Liver (tissue), 9 donors: ENCODE measurements around the gene SLAIN1. TPM values are rescaled to one million over a fixed set of nuclear protein-coding genes. Genes with fewer than 3 reads are reported as not detected.

Experiments used
- DNase-seq: peaks from one replicate; pipeline ENCODE4 v3.0.0-alpha.2; 2017; ENCODE audit warnings: low spot score
- H3K27ac ChIP-seq, 2 donors: one replicate each; pipeline ENCODE4 v1.7.0; 2013; ENCODE audit warnings: inconsistent platforms in 2 of 2, low read length in 2 of 2, control low read depth in 1 of 2, low read depth in 1 of 2, mild to moderate bottlenecking in 1 of 2
- H3K27me3 ChIP-seq, 4 donors: one replicate each; pipeline versions ENCODE4 v1.6.1 to v1.7.0; 2013; ENCODE audit warnings: low read length in 3 of 4, inconsistent platforms in 1 of 4, mild to moderate bottlenecking in 1 of 4, moderate library complexity in 1 of 4; ENCODE audit not compliant: control insufficient read depth in 4 of 4, insufficient read depth in 4 of 4
- H3K36me3 ChIP-seq, 4 donors: one replicate each; pipeline versions ENCODE4 v1.6.1 to v1.7.0; 2013; ENCODE audit warnings: low read length in 3 of 4, mild to moderate bottlenecking in 3 of 4, low read depth in 1 of 4, moderate library complexity in 1 of 4; ENCODE audit not compliant: control insufficient read depth in 4 of 4, insufficient read depth in 3 of 4
- H3K4me1 ChIP-seq, 4 donors: one replicate each; pipeline versions ENCODE4 v1.6.1 to v1.7.0; 2013; ENCODE audit warnings: low read length in 3 of 4, mild to moderate bottlenecking in 3 of 4, moderate library complexity in 1 of 4; ENCODE audit not compliant: control insufficient read depth in 4 of 4, insufficient read depth in 4 of 4
- H3K4me3 ChIP-seq, 3 donors: one replicate each; pipeline versions ENCODE4 v1.6.1 to v1.7.0; 2013; ENCODE audit warnings: low read length in 3 of 3, control low read depth in 1 of 3, low read depth in 1 of 3, mild to moderate bottlenecking in 1 of 3
- H3K9ac ChIP-seq, 2 donors: one replicate each; pipeline ENCODE4 v1.7.0; 2013; ENCODE audit warnings: low read length in 2 of 2, mild to moderate bottlenecking in 2 of 2, moderate library complexity in 2 of 2, control low read depth in 1 of 2, low read depth in 1 of 2
- H3K9me3 ChIP-seq, 4 donors: one replicate each; pipeline versions ENCODE4 v1.6.1 to v1.7.0; 2013; ENCODE audit warnings: low read length in 3 of 4; ENCODE audit not compliant: control insufficient read depth in 4 of 4
- EGR1 ChIP-seq, 2 donors: IDR thresholded peaks; 2 replicates each; pipeline ENCODE4 v1.6.1; 2016 to 2018; ENCODE audit warnings: antibody characterized with exemption in 2 of 2, low read depth in 2 of 2
- FOXA1 ChIP-seq: IDR thresholded peaks from 2 replicates; pipeline ENCODE4 v1.6.1; 2016; ENCODE audit warnings: antibody characterized with exemption
- GABPA ChIP-seq, 2 donors: IDR thresholded peaks in 1 of 2; conservative IDR thresholded peaks in 1 of 2; 2 replicates each; pipeline ENCODE4 v1.6.1; 2016; ENCODE audit warnings: antibody characterized with exemption in 2 of 2, mild to moderate bottlenecking in 1 of 2, moderate library complexity in 1 of 2
- HNF4A ChIP-seq, 2 donors: conservative IDR thresholded peaks; 2 replicates each; pipeline ENCODE4 v1.6.1; 2016; ENCODE audit warnings: antibody characterized with exemption in 2 of 2, mild to moderate bottlenecking in 2 of 2
- HNF4G ChIP-seq: IDR thresholded peaks from 2 replicates; pipeline ENCODE4 v1.6.1; 2016; ENCODE audit warnings: antibody characterized with exemption
- JUND ChIP-seq, 2 donors: IDR thresholded peaks; 2 replicates each; pipeline ENCODE4 v1.6.1; 2016; ENCODE audit warnings: antibody characterized with exemption in 2 of 2
- NR2F2 ChIP-seq: IDR thresholded peaks from 2 replicates; pipeline ENCODE4 v1.6.1; 2016; ENCODE audit warnings: antibody characterized with exemption
- RAD21 ChIP-seq, 2 donors: IDR thresholded peaks; 2 replicates each; pipeline ENCODE4 v1.6.1; 2016; ENCODE audit warnings: antibody characterized with exemption in 2 of 2, mild to moderate bottlenecking in 2 of 2
- RXRA ChIP-seq, 2 donors: IDR thresholded peaks; 2 replicates each; pipeline ENCODE4 v1.6.1; 2017 to 2018; ENCODE audit warnings: antibody characterized with exemption in 2 of 2, mild to moderate bottlenecking in 1 of 2
- SP1 ChIP-seq: IDR thresholded peaks from 2 replicates; pipeline ENCODE4 v1.6.1; 2018; ENCODE audit warnings: antibody characterized with exemption, mild to moderate bottlenecking
- YY1 ChIP-seq: IDR thresholded peaks from 2 replicates; pipeline ENCODE4 v1.6.1; 2016; ENCODE audit warnings: antibody characterized with exemption, mild to moderate bottlenecking
- WGBS: extraction: QIAGEN DNeasy Blood & Tissue Kit; methylation state at CpG from one replicate; pipeline ENCODE4 v1.1.7; 2013; 5-methylcytosine and 5-hydroxymethylcytosine counted together
- polyA plus RNA-seq, 2 donors: library from polyadenylated mRNA; stranded (reverse) in 1 of 2; unstranded in 1 of 2; fragments of 200-250 nt in 1 of 2; fragments of >200 nt in 1 of 2; fragmentation: Nextera tagmentation in 1 of 2; extraction: Ambion mirVana in 1 of 2; gene quantifications; one replicate each; pipeline versions ENCODE4 v1.2.1 to v1.2.3, GENCODE V29; 2013 to 2015
- total RNA-seq, 2 donors: library from RNA; depleted of rRNA; stranded (reverse); fragments of >200 nt; gene quantifications; one replicate each; pipeline ENCODE4 v1.2.3, GENCODE V29; 2014
- TF ChIP-seq, protein P1 (sequence below): IDR thresholded peaks from 2 replicates; pipeline ENCODE4 v1.6.1; 2016; ENCODE audit warnings: antibody characterized with exemption
- TF ChIP-seq, protein P2 (sequence below): IDR thresholded peaks from 2 replicates; pipeline ENCODE4 v1.6.1; 2016; ENCODE audit warnings: antibody characterized with exemption
- TF ChIP-seq, protein P3 (sequence below): IDR thresholded peaks from 2 replicates; pipeline ENCODE4 v1.6.1; 2016; ENCODE audit warnings: antibody characterized with exemption, mild to moderate bottlenecking
- TF ChIP-seq, protein P4 (sequence below): IDR thresholded peaks from 2 replicates; pipeline ENCODE4 v1.6.1; 2016; ENCODE audit warnings: antibody characterized with exemption
- TF ChIP-seq, protein P5 (sequence below): fragments of 150-350 bp; IDR thresholded peaks from 2 replicates; pipeline ENCODE4 v1.5.1; 2017; ENCODE audit warnings: improper control_type of control experiment, low read depth, low read length; ENCODE audit not compliant: missing input control
- donor health status: healthy.
- donor health status: healthy.
- donor health status: healthy.
- donor health status: healthy.
- donor health status: healthy.

SLAIN1 gene
- total and polyA plus RNA-seq, 4 donors: 1.9 to 7.9 (median 7.1) TPM

DNA sequence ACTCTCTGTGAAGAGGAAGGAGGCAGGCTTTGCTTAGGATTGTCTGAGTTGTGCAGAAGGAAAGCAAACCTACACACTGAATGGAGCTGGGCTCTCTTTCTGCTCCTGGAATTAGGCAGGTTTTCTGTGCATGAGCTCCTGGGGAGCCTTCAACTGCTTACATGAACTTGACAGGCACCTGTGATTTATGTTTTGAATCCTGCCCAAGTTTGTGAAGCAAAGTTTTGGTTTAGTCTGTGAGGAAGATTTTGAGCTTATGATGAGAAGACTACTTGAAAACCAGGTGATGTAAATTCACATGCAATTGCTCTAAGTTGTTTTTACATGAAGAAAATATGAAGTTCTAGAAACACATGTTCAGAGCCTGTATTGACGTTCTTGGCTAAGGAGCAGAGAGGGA, 109.0 kb downstream of the SLAIN1 start:
- no peak overlapping the region for H3K4me3 ChIP-seq
- no peaks in the 10 kb centered on the region for H3K36me3 ChIP-seq
- no peaks in the 10 kb centered on the region for H3K9me3 ChIP-seq
- no peak overlapping the region for H3K27ac ChIP-seq
- TF ChIP-seq EGR1 (IDR thresholded peaks at IDR 0.05; ENCODE audit: low read depth in 2 of 2) (no peak), HNF4G (no peak), YY1 (no peak), FOXA1 (no peak), GABPA (IDR thresholded peaks at IDR 0.05 in 1 of 2, conservative IDR thresholded peaks at IDR 0.05 in 1 of 2) (no peak), NR2F2 (no peak), HNF4A (conservative IDR thresholded peaks at IDR 0.05) (no peak), RAD21 (IDR thresholded peaks at IDR 0.05) (no peak), RXRA (IDR thresholded peaks at IDR 0.05) (no peak), SP1 (no peak), JUND (IDR thresholded peaks at IDR 0.05) (no peak)
- TF ChIP-seq, protein P1, sequence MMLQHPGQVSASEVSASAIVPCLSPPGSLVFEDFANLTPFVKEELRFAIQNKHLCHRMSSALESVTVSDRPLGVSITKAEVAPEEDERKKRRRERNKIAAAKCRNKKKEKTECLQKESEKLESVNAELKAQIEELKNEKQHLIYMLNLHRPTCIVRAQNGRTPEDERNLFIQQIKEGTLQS: no peak
- TF ChIP-seq, protein P2, sequence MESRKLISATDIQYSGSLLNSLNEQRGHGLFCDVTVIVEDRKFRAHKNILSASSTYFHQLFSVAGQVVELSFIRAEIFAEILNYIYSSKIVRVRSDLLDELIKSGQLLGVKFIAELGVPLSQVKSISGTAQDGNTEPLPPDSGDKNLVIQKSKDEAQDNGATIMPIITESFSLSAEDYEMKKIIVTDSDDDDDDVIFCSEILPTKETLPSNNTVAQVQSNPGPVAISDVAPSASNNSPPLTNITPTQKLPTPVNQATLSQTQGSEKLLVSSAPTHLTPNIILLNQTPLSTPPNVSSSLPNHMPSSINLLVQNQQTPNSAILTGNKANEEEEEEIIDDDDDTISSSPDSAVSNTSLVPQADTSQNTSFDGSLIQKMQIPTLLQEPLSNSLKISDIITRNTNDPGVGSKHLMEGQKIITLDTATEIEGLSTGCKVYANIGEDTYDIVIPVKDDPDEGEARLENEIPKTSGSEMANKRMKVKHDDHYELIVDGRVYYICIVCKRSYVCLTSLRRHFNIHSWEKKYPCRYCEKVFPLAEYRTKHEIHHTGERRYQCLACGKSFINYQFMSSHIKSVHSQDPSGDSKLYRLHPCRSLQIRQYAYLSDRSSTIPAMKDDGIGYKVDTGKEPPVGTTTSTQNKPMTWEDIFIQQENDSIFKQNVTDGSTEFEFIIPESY: no peak
- TF ChIP-seq, protein P3, sequence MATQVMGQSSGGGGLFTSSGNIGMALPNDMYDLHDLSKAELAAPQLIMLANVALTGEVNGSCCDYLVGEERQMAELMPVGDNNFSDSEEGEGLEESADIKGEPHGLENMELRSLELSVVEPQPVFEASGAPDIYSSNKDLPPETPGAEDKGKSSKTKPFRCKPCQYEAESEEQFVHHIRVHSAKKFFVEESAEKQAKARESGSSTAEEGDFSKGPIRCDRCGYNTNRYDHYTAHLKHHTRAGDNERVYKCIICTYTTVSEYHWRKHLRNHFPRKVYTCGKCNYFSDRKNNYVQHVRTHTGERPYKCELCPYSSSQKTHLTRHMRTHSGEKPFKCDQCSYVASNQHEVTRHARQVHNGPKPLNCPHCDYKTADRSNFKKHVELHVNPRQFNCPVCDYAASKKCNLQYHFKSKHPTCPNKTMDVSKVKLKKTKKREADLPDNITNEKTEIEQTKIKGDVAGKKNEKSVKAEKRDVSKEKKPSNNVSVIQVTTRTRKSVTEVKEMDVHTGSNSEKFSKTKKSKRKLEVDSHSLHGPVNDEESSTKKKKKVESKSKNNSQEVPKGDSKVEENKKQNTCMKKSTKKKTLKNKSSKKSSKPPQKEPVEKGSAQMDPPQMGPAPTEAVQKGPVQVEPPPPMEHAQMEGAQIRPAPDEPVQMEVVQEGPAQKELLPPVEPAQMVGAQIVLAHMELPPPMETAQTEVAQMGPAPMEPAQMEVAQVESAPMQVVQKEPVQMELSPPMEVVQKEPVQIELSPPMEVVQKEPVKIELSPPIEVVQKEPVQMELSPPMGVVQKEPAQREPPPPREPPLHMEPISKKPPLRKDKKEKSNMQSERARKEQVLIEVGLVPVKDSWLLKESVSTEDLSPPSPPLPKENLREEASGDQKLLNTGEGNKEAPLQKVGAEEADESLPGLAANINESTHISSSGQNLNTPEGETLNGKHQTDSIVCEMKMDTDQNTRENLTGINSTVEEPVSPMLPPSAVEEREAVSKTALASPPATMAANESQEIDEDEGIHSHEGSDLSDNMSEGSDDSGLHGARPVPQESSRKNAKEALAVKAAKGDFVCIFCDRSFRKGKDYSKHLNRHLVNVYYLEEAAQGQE: no peak
- TF ChIP-seq, protein P4, sequence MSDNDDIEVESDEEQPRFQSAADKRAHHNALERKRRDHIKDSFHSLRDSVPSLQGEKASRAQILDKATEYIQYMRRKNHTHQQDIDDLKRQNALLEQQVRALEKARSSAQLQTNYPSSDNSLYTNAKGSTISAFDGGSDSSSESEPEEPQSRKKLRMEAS: no peak
- TF ChIP-seq, protein P5, sequence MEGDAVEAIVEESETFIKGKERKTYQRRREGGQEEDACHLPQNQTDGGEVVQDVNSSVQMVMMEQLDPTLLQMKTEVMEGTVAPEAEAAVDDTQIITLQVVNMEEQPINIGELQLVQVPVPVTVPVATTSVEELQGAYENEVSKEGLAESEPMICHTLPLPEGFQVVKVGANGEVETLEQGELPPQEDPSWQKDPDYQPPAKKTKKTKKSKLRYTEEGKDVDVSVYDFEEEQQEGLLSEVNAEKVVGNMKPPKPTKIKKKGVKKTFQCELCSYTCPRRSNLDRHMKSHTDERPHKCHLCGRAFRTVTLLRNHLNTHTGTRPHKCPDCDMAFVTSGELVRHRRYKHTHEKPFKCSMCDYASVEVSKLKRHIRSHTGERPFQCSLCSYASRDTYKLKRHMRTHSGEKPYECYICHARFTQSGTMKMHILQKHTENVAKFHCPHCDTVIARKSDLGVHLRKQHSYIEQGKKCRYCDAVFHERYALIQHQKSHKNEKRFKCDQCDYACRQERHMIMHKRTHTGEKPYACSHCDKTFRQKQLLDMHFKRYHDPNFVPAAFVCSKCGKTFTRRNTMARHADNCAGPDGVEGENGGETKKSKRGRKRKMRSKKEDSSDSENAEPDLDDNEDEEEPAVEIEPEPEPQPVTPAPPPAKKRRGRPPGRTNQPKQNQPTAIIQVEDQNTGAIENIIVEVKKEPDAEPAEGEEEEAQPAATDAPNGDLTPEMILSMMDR: no peak
- 72% methylated on average over 1 of the region's 1 CpG for WGBS
- H3K27me3 ChIP-seq: no peaks in the 10 kb centered on the region
- H3K9ac ChIP-seq: no peak overlapping the region
- no peak for DNase-seq
- no peaks in the 10 kb centered on the region for H3K4me1 ChIP-seq
